ENCODE measurements around the gene SPTBN4.

Gene SPTBN4

DNA sequence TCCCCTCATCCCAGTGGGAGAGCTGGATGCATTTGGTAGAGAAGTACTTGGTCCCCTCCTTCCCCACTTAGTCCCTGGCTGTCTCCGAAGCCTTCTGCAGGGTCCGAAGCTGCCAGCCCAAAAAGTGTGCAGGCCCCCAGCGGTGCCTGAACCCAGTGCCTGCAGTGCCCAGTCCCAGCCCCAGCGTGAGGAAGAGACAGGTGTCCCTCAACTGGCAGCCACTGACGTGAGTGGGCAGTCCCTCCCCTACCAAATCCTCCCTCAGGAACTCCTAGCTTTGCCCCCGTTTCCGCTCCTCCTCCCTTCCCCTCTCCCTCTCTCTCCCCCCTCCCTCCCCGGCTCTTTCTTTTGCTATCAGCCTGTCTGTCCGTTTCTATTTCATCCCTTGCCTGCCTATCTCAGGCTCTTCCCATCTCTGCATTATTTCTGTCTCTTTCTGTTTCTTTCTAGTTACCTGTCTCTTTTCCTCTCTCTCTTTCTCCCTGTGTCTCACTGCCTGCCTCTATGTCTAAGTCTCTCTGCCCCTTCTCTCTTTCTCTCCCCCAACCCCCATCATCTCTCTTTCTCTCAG, 132.6 kb downstream of the SPTBN4 start:
- Histone ChIP-seq H3K27me3 (ENCODE audit: low read length) (no peaks in the 10 kb centered on the region), H3K27ac (ENCODE audit: low read depth, low read length) (no peak overlapping the region), H3K36me3 (ENCODE audit: low read length) (no peaks in the 10 kb centered on the region), H3K79me2 (ENCODE audit: insufficient read depth, low read length) (no peaks in the 10 kb centered on the region), H3K4me3 (ENCODE audit: insufficient read depth, low read length, poor library complexity, severe bottlenecking) (no peak overlapping the region), H3F3A (ENCODE audit: insufficient read depth) (peaks cover 10% of the 10 kb centered on the region), H4K20me1 (ENCODE audit: low read depth, low read length) (no peaks in the 10 kb centered on the region), H3K9me2 (replicated peaks; ENCODE audit: insufficient read depth, low read length) (no peaks in the 10 kb centered on the region), H3K4me2 (ENCODE audit: low read depth, low read length, poor library complexity, severe bottlenecking) (no peak overlapping the region), H3K9me3 (ENCODE audit: insufficient read depth, low read length) (no peaks in the 10 kb centered on the region), H2AFZ (ENCODE audit: low read depth, low read length, severe bottlenecking) (no peak overlapping the region), H3K9ac (ENCODE audit: low read length) (no peak overlapping the region)
- TF ChIP-seq, protein P1, sequence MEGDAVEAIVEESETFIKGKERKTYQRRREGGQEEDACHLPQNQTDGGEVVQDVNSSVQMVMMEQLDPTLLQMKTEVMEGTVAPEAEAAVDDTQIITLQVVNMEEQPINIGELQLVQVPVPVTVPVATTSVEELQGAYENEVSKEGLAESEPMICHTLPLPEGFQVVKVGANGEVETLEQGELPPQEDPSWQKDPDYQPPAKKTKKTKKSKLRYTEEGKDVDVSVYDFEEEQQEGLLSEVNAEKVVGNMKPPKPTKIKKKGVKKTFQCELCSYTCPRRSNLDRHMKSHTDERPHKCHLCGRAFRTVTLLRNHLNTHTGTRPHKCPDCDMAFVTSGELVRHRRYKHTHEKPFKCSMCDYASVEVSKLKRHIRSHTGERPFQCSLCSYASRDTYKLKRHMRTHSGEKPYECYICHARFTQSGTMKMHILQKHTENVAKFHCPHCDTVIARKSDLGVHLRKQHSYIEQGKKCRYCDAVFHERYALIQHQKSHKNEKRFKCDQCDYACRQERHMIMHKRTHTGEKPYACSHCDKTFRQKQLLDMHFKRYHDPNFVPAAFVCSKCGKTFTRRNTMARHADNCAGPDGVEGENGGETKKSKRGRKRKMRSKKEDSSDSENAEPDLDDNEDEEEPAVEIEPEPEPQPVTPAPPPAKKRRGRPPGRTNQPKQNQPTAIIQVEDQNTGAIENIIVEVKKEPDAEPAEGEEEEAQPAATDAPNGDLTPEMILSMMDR (IDR thresholded peaks at IDR 0.05; ENCODE audit: insufficient read depth, low read length, poor library complexity, severe bottlenecking): no peak
- no peak for TF ChIP-seq EZH2phosphoT487 (conservative IDR thresholded peaks at IDR 0.05; ENCODE audit: low read length)

DNA sequence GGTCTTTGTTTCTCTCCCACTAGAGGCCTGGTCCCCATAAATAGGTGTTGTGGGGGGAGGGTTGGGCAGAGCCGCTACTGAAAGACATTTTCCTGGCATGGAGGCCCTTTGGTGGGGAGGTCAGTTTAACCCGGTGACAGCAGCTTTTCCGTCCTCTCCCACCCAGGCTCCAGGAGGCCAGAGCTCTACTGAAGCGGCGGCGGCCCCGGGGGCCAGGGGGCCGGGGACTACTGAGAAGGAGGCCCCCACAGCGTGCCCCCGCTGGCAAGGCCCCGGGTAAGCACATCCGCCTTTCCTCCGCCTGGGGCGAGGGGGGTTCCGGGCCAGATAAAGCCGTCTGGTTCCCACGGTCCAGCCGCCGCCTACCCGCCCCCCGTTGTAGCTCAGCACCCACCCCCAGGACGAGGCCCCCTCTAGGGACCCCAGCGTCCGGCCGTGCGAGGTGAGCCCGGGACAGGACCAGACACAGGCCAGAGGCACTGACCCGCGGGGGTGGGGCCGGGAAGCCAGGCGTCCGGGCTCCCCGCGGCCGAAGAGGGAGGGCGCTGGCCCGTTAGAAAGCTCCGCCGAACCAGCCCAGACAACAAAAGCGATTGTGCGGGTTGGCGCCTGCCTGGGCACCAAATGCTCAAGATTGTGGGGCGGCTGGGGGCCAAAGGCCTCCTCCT, 133.2 kb downstream of the SPTBN4 start:
- Histone ChIP-seq H3K9ac (ENCODE audit: low read length) (no peak overlapping the region), H4K20me1 (ENCODE audit: low read depth, low read length) (no peaks in the 10 kb centered on the region), H3K9me3 (ENCODE audit: insufficient read depth, low read length) (no peaks in the 10 kb centered on the region), H3K27ac (ENCODE audit: low read depth, low read length) (no peak overlapping the region), H2AFZ (ENCODE audit: low read depth, low read length, severe bottlenecking) (no peak overlapping the region), H3F3A (ENCODE audit: insufficient read depth) (peaks cover 14% of the 10 kb centered on the region), H3K4me3 (ENCODE audit: insufficient read depth, low read length, poor library complexity, severe bottlenecking) (no peak overlapping the region), H3K36me3 (ENCODE audit: low read length) (no peaks in the 10 kb centered on the region), H3K27me3 (ENCODE audit: low read length) (no peaks in the 10 kb centered on the region), H3K4me2 (ENCODE audit: low read depth, low read length, poor library complexity, severe bottlenecking) (no peak overlapping the region), H3K79me2 (ENCODE audit: insufficient read depth, low read length) (no peaks in the 10 kb centered on the region), H3K9me2 (replicated peaks; ENCODE audit: insufficient read depth, low read length) (no peaks in the 10 kb centered on the region)
- TF ChIP-seq, protein P1 (IDR thresholded peaks at IDR 0.05; ENCODE audit: insufficient read depth, low read length, poor library complexity, severe bottlenecking): no peak
- no peak for TF ChIP-seq EZH2phosphoT487 (conservative IDR thresholded peaks at IDR 0.05; ENCODE audit: low read length)

DNA sequence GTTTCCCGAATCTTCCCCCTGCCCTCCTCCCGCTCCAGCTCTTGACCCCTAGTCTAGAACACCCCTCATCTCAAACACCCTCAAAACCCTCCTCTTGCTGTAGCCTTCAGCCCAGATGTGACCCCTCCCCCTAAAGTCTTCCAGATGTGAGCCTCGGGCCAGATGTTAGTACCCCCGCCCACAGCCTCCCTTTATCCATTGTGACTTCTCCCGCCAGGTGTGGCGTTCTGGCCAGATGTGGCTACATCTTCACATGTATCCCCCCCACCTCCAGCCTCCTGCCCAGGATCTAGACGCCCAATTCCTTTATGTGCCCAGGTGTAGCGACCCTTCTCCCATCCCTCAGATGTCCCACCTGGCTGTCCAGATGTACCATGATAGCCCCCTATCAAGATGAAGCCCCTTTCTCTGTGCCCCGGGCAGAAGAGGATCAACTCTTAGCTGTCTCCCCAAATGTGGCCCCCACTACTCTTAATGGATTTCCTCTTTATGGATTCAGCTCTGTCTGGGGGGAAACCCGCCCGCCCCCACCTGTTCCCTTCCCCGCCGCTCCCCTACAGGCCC, 133.9 kb downstream of the SPTBN4 start:
- Histone ChIP-seq H2AFZ (ENCODE audit: low read depth, low read length, severe bottlenecking) (no peak overlapping the region), H3K4me3 (ENCODE audit: insufficient read depth, low read length, poor library complexity, severe bottlenecking) (no peak overlapping the region)

More for the DNA sequence above, 133.9 kb downstream of the SPTBN4 start:
- H3F3A ChIP-seq (ENCODE audit: insufficient read depth): peaks cover 20% of the 10 kb centered on the region
- no peak overlapping the region for H3K9ac ChIP-seq (ENCODE audit: low read length)
- no peaks in the 10 kb centered on the region for H3K27me3 ChIP-seq (ENCODE audit: low read length)
- H3K4me2 ChIP-seq (ENCODE audit: low read depth, low read length, poor library complexity, severe bottlenecking): no peak overlapping the region
- no peaks in the 10 kb centered on the region for H4K20me1 ChIP-seq (ENCODE audit: low read depth, low read length)
- H3K36me3 ChIP-seq (ENCODE audit: low read length): no peaks in the 10 kb centered on the region
- no peaks in the 10 kb centered on the region for H3K9me3 ChIP-seq (ENCODE audit: insufficient read depth, low read length)
- H3K9me2 ChIP-seq (replicated peaks; ENCODE audit: insufficient read depth, low read length): no peaks in the 10 kb centered on the region
- TF ChIP-seq EZH2phosphoT487 (conservative IDR thresholded peaks at IDR 0.05; ENCODE audit: low read length): no peak
- TF ChIP-seq, protein P1 (IDR thresholded peaks at IDR 0.05; ENCODE audit: insufficient read depth, low read length, poor library complexity, severe bottlenecking): peak; percentile 10
- no peaks in the 10 kb centered on the region for H3K79me2 ChIP-seq (ENCODE audit: insufficient read depth, low read length)
- H3K27ac ChIP-seq (ENCODE audit: low read depth, low read length): no peak overlapping the region

Measured in SU-DHL-6 (cell line).